ENCODE data around the gene SNX30.

The SNX30 gene

GRCh38 chr9:112858005-112858404 lies 107.4 kb downstream of the SNX30 start:
- no peak for DNase-seq (ENCODE audit: low read depth)

- DNase-seq (ENCODE audit: low read depth) = no peak
These were observed 108.1 kb downstream of the SNX30 start for GRCh38 chr9:112858625-112859147.

GRCh38 chr9:112860451-112860850 lies 109.9 kb downstream of the SNX30 start:
- DNase-seq (ENCODE audit: low read depth) = no peak

- no peak for DNase-seq (ENCODE audit: low read depth)
These were observed 110.6 kb downstream of the SNX30 start for GRCh38 chr9:112861155-112861554.

GRCh38 chr9:112861638-112862555 lies 111.3 kb downstream of the SNX30 start:
- DNase-seq (ENCODE audit: low read depth) = no peak

- DNase-seq (ENCODE audit: low read depth) = no peak
These were observed 112.7 kb downstream of the SNX30 start for GRCh38 chr9:112863214-112863613.

- DNase-seq (ENCODE audit: low read depth) = no peak
These were observed 113.2 kb downstream of the SNX30 start for GRCh38 chr9:112863746-112864145.

- DNase-seq (ENCODE audit: low read depth) = no peak
These were observed 113.8 kb downstream of the SNX30 start for GRCh38 chr9:112864403-112864802.

- no peak for DNase-seq (ENCODE audit: low read depth)
These were observed 114.4 kb downstream of the SNX30 start for GRCh38 chr9:112864982-112865381.

GRCh38 chr9:112866662-112867274 lies 116.2 kb downstream of the SNX30 start:
- DNase-seq (ENCODE audit: low read depth) = no peak

GRCh38 chr9:112867275-112867991 lies 116.9 kb downstream of the SNX30 start:
- DNase-seq (ENCODE audit: low read depth) = no peak

- no peak for DNase-seq (ENCODE audit: low read depth)
These were observed 117.9 kb downstream of the SNX30 start for GRCh38 chr9:112868461-112868860.

GRCh38 chr9:112869041-112869529 lies 118.5 kb downstream of the SNX30 start:
- no peak for DNase-seq (ENCODE audit: low read depth)

GRCh38 chr9:112869917-112870316 lies 119.4 kb downstream of the SNX30 start:
- DNase-seq (ENCODE audit: low read depth) = no peak

- no peak for DNase-seq (ENCODE audit: low read depth)
These were observed 120.0 kb downstream of the SNX30 start for GRCh38 chr9:112870556-112870955.

GRCh38 chr9:112872019-112872418 lies 121.5 kb downstream of the SNX30 start:
- no peak for DNase-seq (ENCODE audit: low read depth)

- no peak for DNase-seq (ENCODE audit: low read depth)
These were observed 123.3 kb downstream of the SNX30 start for GRCh38 chr9:112873773-112874405.

GRCh38 chr9:112878752-112879151 lies 128.2 kb downstream of the SNX30 start:
- no peak for DNase-seq (ENCODE audit: low read depth)

- DNase-seq (ENCODE audit: low read depth) = no peak
These were observed 130.1 kb downstream of the SNX30 start for GRCh38 chr9:112880650-112881049.

- DNase-seq (ENCODE audit: low read depth) = no peak
These were observed 130.8 kb downstream of the SNX30 start for GRCh38 chr9:112881331-112881730.

- no peak for DNase-seq (ENCODE audit: low read depth)
These were observed 133.5 kb downstream of the SNX30 start for GRCh38 chr9:112884101-112884500.

- DNase-seq (ENCODE audit: low read depth) = no peak
These were observed 134.2 kb downstream of the SNX30 start for GRCh38 chr9:112884721-112885120.

Measured in activated T-cell treated with anti-CD3 and anti-CD28 coated beads for 1 hour (primary cell).